Colonic mucosa (tissue), 4 donors: ENCODE data around the gene ZBTB4. TPM values are rescaled to one million over a fixed set of nuclear protein-coding genes. Genes with fewer than 3 reads are reported as not detected.

Source experiments
- DNase-seq: peaks from one replicate; pipeline ENCODE4 v3.0.0-alpha.2; 2020
- H3K27ac ChIP-seq: fragments of 200-600 bp; one replicate; pipeline ENCODE4 v1.8.0; 2021
- H3K27me3 ChIP-seq: fragments of 200-600 bp; one replicate; pipeline ENCODE4 v1.8.0; 2021
- H3K36me3 ChIP-seq: fragments of 200-600 bp; one replicate; pipeline ENCODE4 v1.8.0; 2021
- H3K4me1 ChIP-seq: fragments of 200-600 bp; one replicate; pipeline ENCODE4 v1.8.0; 2021; ENCODE audit warnings: mild to moderate bottlenecking
- H3K4me3 ChIP-seq: fragments of 200-600 bp; one replicate; pipeline ENCODE4 v1.8.0; 2021
- H3K9ac ChIP-seq, 2 donors: one replicate each; pipeline ENCODE4 v1.7.0; 2013; ENCODE audit warnings: control low read depth in 2 of 2, low read depth in 2 of 2, low read length in 2 of 2
- H3K9me3 ChIP-seq: fragments of 200-600 bp; one replicate; pipeline ENCODE4 v1.8.0; 2021
- CTCF ChIP-seq: fragments of 200-600 bp; IDR thresholded peaks from one replicate; pipeline ENCODE4 v1.8.0; 2022; ENCODE audit warnings: antibody characterized with exemption, mild to moderate bottlenecking
- intact Hi-C: fragments of 100-400 bp; cut with DNase I; formaldehyde crosslinking; loops from one replicate; pipeline ENCODE4 v1.14.1; 2022
- total RNA-seq, 2 donors: library from RNA; stranded (reverse); fragmentation: NEBNext Ultra II Directional in 1 of 2; extraction: Animal tissue kit (Norgen Biotek cat#: 25700) in 1 of 2; gene quantifications; one replicate each; pipeline ENCODE4 v1.2.1, GENCODE V29; 2021
- donor health status: healthy.
- donor health status: DM: no; HTN: no; CAD: no.
- donor health status: DM: no; HTN: no; CAD: no.

Gene ZBTB4
- total RNA-seq, 2 donors from 2014 or later: 12.9 to 26.7 TPM

- Histone ChIP-seq H3K4me3 (no peak overlapping the region), H3K27me3 (no peaks in the 10 kb centered on the region), H3K9ac (no peak overlapping the region), H3K4me1 (no peaks in the 10 kb centered on the region), H3K9me3 (no peaks in the 10 kb centered on the region), H3K27ac (no peak overlapping the region), H3K36me3 (no peaks in the 10 kb centered on the region)
- TF ChIP-seq CTCF: no peak
- intact Hi-C loops: no loop called here
- no peak for DNase-seq
These were observed 66.0 kb downstream of the ZBTB4 start for GRCh38 chr17:7413346-7413985.

- H3K36me3 ChIP-seq: no peaks in the 10 kb centered on the region
- no peak for TF ChIP-seq CTCF
- H3K9me3 ChIP-seq: no peaks in the 10 kb centered on the region
- DNase-seq: no peak
- no peaks in the 10 kb centered on the region for H3K27me3 ChIP-seq
- no peaks in the 10 kb centered on the region for H3K4me1 ChIP-seq
- intact Hi-C loops: no loop called here
- no peak overlapping the region for H3K4me3 ChIP-seq
- no peak overlapping the region for H3K27ac ChIP-seq
- no peak overlapping the region for H3K9ac ChIP-seq
These were observed 68.0 kb downstream of the ZBTB4 start for GRCh38 chr17:7411427-7411750.

GRCh38 chr17:7410634-7411426 lies 68.6 kb downstream of the ZBTB4 start:
- intact Hi-C loops: no loop called here
- Histone ChIP-seq H3K9ac (no peak overlapping the region), H3K27ac (no peak overlapping the region), H3K9me3 (no peaks in the 10 kb centered on the region), H3K27me3 (no peaks in the 10 kb centered on the region), H3K4me3 (no peak overlapping the region), H3K36me3 (no peaks in the 10 kb centered on the region), H3K4me1 (no peaks in the 10 kb centered on the region)
- no peak for TF ChIP-seq CTCF
- DNase-seq: no peak

GRCh38 chr17:7409716-7410115 lies 69.7 kb downstream of the ZBTB4 start:
- intact Hi-C loops: no loop called here
- peaks cover 8% of the 10 kb centered on the region for H3K27me3 ChIP-seq

More at GRCh38 chr17:7409716-7410115, 69.7 kb downstream of the ZBTB4 start:
- TF ChIP-seq CTCF: no peak
- no peaks in the 10 kb centered on the region for H3K4me1 ChIP-seq
- no peaks in the 10 kb centered on the region for H3K9me3 ChIP-seq
- H3K27ac ChIP-seq: no peak overlapping the region
- H3K9ac ChIP-seq: no peak overlapping the region
- H3K4me3 ChIP-seq: no peak overlapping the region
- no peak for DNase-seq
- H3K36me3 ChIP-seq: no peaks in the 10 kb centered on the region

Other genes with a start within 250 kb of the ZBTB4 start
- gene DVL2, start 245.1 kb downstream of the ZBTB4 start, total RNA-seq: 10 to 100 TPM; 32.4 to 42.4 TPM
- gene PHF23, start 240.2 kb downstream of the ZBTB4 start, total RNA-seq: 10 to 100 TPM; 29.8 to 38.6 TPM
- 100 to 1,000 TPM; 378 to 513 TPM for gene GABARAP, start 237.2 kb downstream of the ZBTB4 start, total RNA-seq
- 100 to 1,000 TPM; 124 to 145 TPM for gene CTDNEP1, start 227.9 kb downstream of the ZBTB4 start, total RNA-seq
- gene ELP5, start 227.4 kb downstream of the ZBTB4 start, total RNA-seq: 10 to 100 TPM; 34.4 to 77.9 TPM
- 100 to 1,000 TPM; 798 to 919 TPM for gene CLDN7, start 217.2 kb downstream of the ZBTB4 start, total RNA-seq
- gene SLC2A4, start 197.9 kb downstream of the ZBTB4 start, total RNA-seq: 1 to 10 TPM; 1.9 to 5.7 TPM
- 10 to 100 TPM; 22.1 to 40.4 TPM for gene YBX2, start 185.0 kb downstream of the ZBTB4 start, total RNA-seq
- gene EIF5A, start 172.0 kb downstream of the ZBTB4 start, total RNA-seq: 100 to 1,000 TPM; 367 to 917 TPM
- 10 to 100 TPM; 53.8 to 85.7 TPM for gene GPS2, start 164.3 kb downstream of the ZBTB4 start, total RNA-seq
- 10 to 100 TPM; 30.2 to 55.8 TPM for gene NEURL4, start 150.3 kb downstream of the ZBTB4 start, total RNA-seq
- 10 to 100 TPM in 1 of 2 donors, 1 to 10 TPM in 1; 7.4 to 12.1 TPM for gene ACAP1, start 143.1 kb downstream of the ZBTB4 start, total RNA-seq
- gene KCTD11, start 127.5 kb downstream of the ZBTB4 start, total RNA-seq: 10 to 100 TPM in 1 of 2 donors, 1 to 10 TPM in 1; 5.6 to 12.6 TPM
- gene TMEM95, start 124.5 kb downstream of the ZBTB4 start, total RNA-seq: not detected
- 10 to 100 TPM; 18.0 to 22.6 TPM for gene TNK1, start 98.5 kb downstream of the ZBTB4 start, total RNA-seq
- 10 to 100 TPM; 11.0 to 12.0 TPM for gene PLSCR3, start 85.1 kb downstream of the ZBTB4 start, total RNA-seq
- 100 to 1,000 TPM in 1 of 2 donors, 10 to 100 TPM in 1; 88.2 to 101 TPM for gene TMEM256, start 75.5 kb downstream of the ZBTB4 start, total RNA-seq
- 1 to 10 TPM; 2.5 to 5.0 TPM for gene NLGN2, start 71.8 kb downstream of the ZBTB4 start, total RNA-seq
- gene SPEM1, start 59.3 kb downstream of the ZBTB4 start, total RNA-seq: not detected
- not detected for gene SPEM2, start 54.0 kb downstream of the ZBTB4 start, total RNA-seq
- not detected for gene SPEM3, start 50.8 kb downstream of the ZBTB4 start, total RNA-seq
- gene TMEM102, start 44.2 kb downstream of the ZBTB4 start, total RNA-seq: 10 to 100 TPM; 20.4 to 20.6 TPM
- gene FGF11, start 40.1 kb downstream of the ZBTB4 start, total RNA-seq: 1 to 10 TPM; 1.2 to 1.6 TPM
- gene CHRNB1, start 34.6 kb downstream of the ZBTB4 start, total RNA-seq: 1 to 10 TPM; 4.3 to 6.1 TPM
- not detected for gene SLC35G6, start 1.8 kb upstream of the ZBTB4 start, total RNA-seq
- gene POLR2A, start 4.7 kb upstream of the ZBTB4 start, total RNA-seq: 100 to 1,000 TPM in 1 of 2 donors, 10 to 100 TPM in 1; 73.5 to 137 TPM
- gene TNFSF12, start 69.4 kb upstream of the ZBTB4 start, total RNA-seq: 10 to 100 TPM; 11.4 to 18.3 TPM
- 100 to 1,000 TPM in 1 of 2 donors, 10 to 100 TPM in 1; 67.5 to 125 TPM for gene TNFSF13, start 79.1 kb upstream of the ZBTB4 start, total RNA-seq
- 10 to 100 TPM; 25.7 to 56.6 TPM for gene SENP3, start 82.3 kb upstream of the ZBTB4 start, total RNA-seq
- gene CD68, start 100.0 kb upstream of the ZBTB4 start, total RNA-seq: 10 to 100 TPM; 37.7 to 56.6 TPM
- 100 to 1,000 TPM in 1 of 2 donors, 10 to 100 TPM in 1; 80.1 to 111 TPM for gene MPDU1, start 104.2 kb upstream of the ZBTB4 start, total RNA-seq
- 1 to 10 TPM in 1 of 2 donors, under 1 TPM in 1; 0.61 to 1.0 TPM for gene SOX15, start 110.5 kb upstream of the ZBTB4 start, total RNA-seq
- 10 to 100 TPM; 24.9 to 27.4 TPM for gene FXR2, start 135.3 kb upstream of the ZBTB4 start, total RNA-seq
- gene SAT2, start 148.2 kb upstream of the ZBTB4 start, total RNA-seq: 10 to 100 TPM; 55.3 to 77.3 TPM
- under 1 TPM; 0.42 to 0.64 TPM for gene SHBG, start 150.5 kb upstream of the ZBTB4 start, total RNA-seq
- gene ATP1B2, start 171.3 kb upstream of the ZBTB4 start, total RNA-seq: 1 to 10 TPM in 1 of 2 donors, under 1 TPM in 1; 0.54 to 1.4 TPM
- 10 to 100 TPM; 64.3 to 90.0 TPM for gene TP53, start 207.9 kb upstream of the ZBTB4 start, total RNA-seq
- 10 to 100 TPM in 1 of 2 donors, 1 to 10 TPM in 1; 6.0 to 22.6 TPM for gene WRAP53, start 208.8 kb upstream of the ZBTB4 start, total RNA-seq
- under 1 TPM; 0.42 to 0.82 TPM for gene EFNB3, start 225.6 kb upstream of the ZBTB4 start, total RNA-seq
- under 1 TPM; 0.32 to 0.62 TPM for gene DNAH2, start 238.1 kb upstream of the ZBTB4 start, total RNA-seq